H7 (cell line): ENCODE results near the gene TBX10. TPM values are rescaled to one million over a fixed set of nuclear protein-coding genes. Genes with fewer than 3 reads are reported as not detected.

Experiments used
- DNase-seq: peaks from one replicate; pipeline ENCODE4 v3.0.0; 2012
- H3K27me3 ChIP-seq: 2 replicates; pipeline ENCODE4 v1.6.0; 2011; ENCODE audit warnings: mild to moderate bottlenecking, low read length; ENCODE audit not compliant: control insufficient read depth, insufficient read depth
- H3K36me3 ChIP-seq: replicated peaks from 2 replicates; pipeline ENCODE4 v1.5.1; 2011; ENCODE audit warnings: low read length; ENCODE audit not compliant: control insufficient read depth, insufficient read depth
- H3K4me3 ChIP-seq: 2 replicates; pipeline ENCODE4 v1.5.1; 2011; ENCODE audit warnings: low read depth, mild to moderate bottlenecking, control low read depth, low read length, moderate library complexity; ENCODE audit not compliant: insufficient read depth
- total RNA-seq: library from RNA; depleted of rRNA; stranded (reverse); fragments of >200 nt; shearing (Covaris generic); gene quantifications from 2 replicates; pipeline ENCODE4 v1.2.3, GENCODE V29; 2014; rRNA removed

The TBX10 gene
- total RNA-seq, 1 experiment from 2014 or later, result not detected

- peaks cover 23% of the 10 kb centered on the region for H3K36me3 ChIP-seq
- H3K27me3 ChIP-seq, result no peaks in the 10 kb centered on the region
- peak within 1 kb of the TSS; percentile 92 for H3K4me3 ChIP-seq
- peak; percentile 96 for DNase-seq
These were observed 56.0 kb downstream of the TBX10 start, which contains the start of gene GSTP1 for GRCh38 chr11:67583247-67584204. TSS of gene GSTP1 (plus strand) at chr11:67583812. CDS start at chr11:67583844, 32 bp downstream.

GRCh38 chr11:67582011-67582410, 57.6 kb downstream of the TBX10 start:
- no peak overlapping the region for H3K4me3 ChIP-seq
- H3K27me3 ChIP-seq, result no peaks in the 10 kb centered on the region
- no peak for DNase-seq
- peaks cover 23% of the 10 kb centered on the region for H3K36me3 ChIP-seq

DNA sequence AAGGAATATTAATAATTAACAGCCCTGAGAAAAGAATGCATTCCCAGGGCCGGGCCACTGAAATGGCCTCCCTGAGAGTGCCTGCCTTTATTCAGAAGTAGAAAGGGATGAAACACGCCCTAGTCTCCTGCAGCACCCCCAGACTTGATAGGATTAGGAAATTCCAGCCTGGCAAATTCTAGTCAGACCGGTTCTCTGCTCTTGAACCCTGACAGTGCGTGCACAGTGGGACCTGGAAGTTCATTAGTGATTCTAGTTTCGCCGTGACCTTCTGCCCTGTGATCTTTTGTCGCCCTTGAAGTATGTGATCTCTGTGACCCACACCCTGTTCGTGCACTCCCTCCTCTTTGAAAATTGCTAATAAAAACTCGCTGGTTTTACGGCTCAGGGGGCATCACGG, 58.1 kb downstream of the TBX10 start:
- DNase-seq, result peak; percentile 55
- Histone ChIP-seq H3K4me3 (no peak overlapping the region), H3K36me3 (peaks cover 17% of the 10 kb centered on the region), H3K27me3 (no peaks in the 10 kb centered on the region)

Other genes starting within 250 kb of the TBX10 start
- 20.2 and 27.0 TPM in 2 replicates for gene RAD9A, start 247.8 kb downstream of the TBX10 start, total RNA-seq
- 246 and 314 TPM in 2 replicates for gene PPP1CA, start 237.9 kb downstream of the TBX10 start, total RNA-seq
- 0.44 and 0.52 TPM in 2 replicates for gene TBC1D10C, start 235.7 kb downstream of the TBX10 start, total RNA-seq
- gene CARNS1, start 224.1 kb downstream of the TBX10 start, total RNA-seq, result 0.07 and 0.17 TPM in 2 replicates
- 88.9 and 90.2 TPM in 2 replicates for gene RPS6KB2, start 211.3 kb downstream of the TBX10 start, total RNA-seq
- gene PTPRCAP, start 202.1 kb downstream of the TBX10 start, total RNA-seq, result 0.74 and 2.6 TPM in 2 replicates
- 116 and 134 TPM in 2 replicates for gene CORO1B, start 196.3 kb downstream of the TBX10 start, total RNA-seq
- gene GPR152, start 187.0 kb downstream of the TBX10 start, total RNA-seq, result not detected in 2 replicates
- gene CABP4, start 184.4 kb downstream of the TBX10 start, total RNA-seq, result not detected in 2 replicates
- gene TMEM134, start 170.5 kb downstream of the TBX10 start, total RNA-seq, result 34.9 and 51.7 TPM in 2 replicates
- gene AIP, start 156.7 kb downstream of the TBX10 start, total RNA-seq, result 40.8 and 51.2 TPM in 2 replicates
- 36.9 and 37.5 TPM in 2 replicates for gene PITPNM1, start 134.4 kb downstream of the TBX10 start, total RNA-seq
- gene CDK2AP2, start 131.6 kb downstream of the TBX10 start, total RNA-seq, result 28.6 and 38.1 TPM in 2 replicates
- not detected in 2 replicates for gene CABP2, start 116.3 kb downstream of the TBX10 start, total RNA-seq
- gene GSTP1, start 56.0 kb downstream of the TBX10 start, total RNA-seq, result 2,691 and 2,979 TPM in 2 replicates
- 302 and 350 TPM in 2 replicates for gene NDUFV1, start 32.8 kb downstream of the TBX10 start, total RNA-seq
- gene NUDT8, start 9.8 kb downstream of the TBX10 start, total RNA-seq, result 8.1 and 8.7 TPM in 2 replicates
- gene ACY3, start 11.0 kb upstream of the TBX10 start, total RNA-seq, result not detected in 2 replicates
- gene ALDH3B2, start 34.9 kb upstream of the TBX10 start, total RNA-seq, result not detected in 2 replicates